PC-3 (cell line): ENCODE results near the gene MYO5B.

Experiments used
- EZH2 ChIP-seq: fragments of 300-600 bp; sonication (generic); IDR thresholded peaks from one replicate; pipeline ENCODE4 v1.6.1; 2017; ENCODE audit warnings: antibody characterized with exemption, mild to moderate bottlenecking, low read length; ENCODE audit not compliant: unreplicated experiment
- EZH2phosphoT487 ChIP-seq: fragments of 300-600 bp; sonication (generic); IDR thresholded peaks from 2 replicates; pipeline ENCODE4 v1.6.1; 2018; ENCODE audit warnings: mild to moderate bottlenecking, antibody characterized with exemption, low read length, borderline replicate concordance
- TF ChIP-seq, protein P1 (sequence below): fragments of 300-600 bp; sonication (generic); conservative IDR thresholded peaks from 2 replicates; pipeline ENCODE4 v1.5.1; 2017; ENCODE audit warnings: antibody characterized with exemption, low read depth, mild to moderate bottlenecking, low read length

DNA sequence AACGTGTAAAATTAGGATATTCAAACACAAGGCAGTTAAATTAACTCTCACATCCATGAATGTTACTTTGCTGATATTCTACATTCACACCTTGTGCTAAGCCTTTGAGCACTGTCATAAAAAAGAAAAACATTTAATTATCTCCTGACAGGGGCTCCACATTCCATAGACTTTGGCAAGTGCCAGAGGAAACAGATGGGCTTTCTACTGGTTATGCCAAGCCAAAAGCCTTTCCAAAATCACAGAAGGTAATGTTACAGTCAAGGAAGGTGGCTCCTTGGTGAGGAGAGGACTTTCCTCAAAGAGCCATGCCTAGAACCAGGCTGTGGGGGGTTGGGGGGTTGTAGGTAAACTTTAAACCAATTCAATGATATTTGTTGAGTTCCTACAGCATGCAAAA lies 12.4 kb downstream of the MYO5B start:
- TF ChIP-seq, protein P1, sequence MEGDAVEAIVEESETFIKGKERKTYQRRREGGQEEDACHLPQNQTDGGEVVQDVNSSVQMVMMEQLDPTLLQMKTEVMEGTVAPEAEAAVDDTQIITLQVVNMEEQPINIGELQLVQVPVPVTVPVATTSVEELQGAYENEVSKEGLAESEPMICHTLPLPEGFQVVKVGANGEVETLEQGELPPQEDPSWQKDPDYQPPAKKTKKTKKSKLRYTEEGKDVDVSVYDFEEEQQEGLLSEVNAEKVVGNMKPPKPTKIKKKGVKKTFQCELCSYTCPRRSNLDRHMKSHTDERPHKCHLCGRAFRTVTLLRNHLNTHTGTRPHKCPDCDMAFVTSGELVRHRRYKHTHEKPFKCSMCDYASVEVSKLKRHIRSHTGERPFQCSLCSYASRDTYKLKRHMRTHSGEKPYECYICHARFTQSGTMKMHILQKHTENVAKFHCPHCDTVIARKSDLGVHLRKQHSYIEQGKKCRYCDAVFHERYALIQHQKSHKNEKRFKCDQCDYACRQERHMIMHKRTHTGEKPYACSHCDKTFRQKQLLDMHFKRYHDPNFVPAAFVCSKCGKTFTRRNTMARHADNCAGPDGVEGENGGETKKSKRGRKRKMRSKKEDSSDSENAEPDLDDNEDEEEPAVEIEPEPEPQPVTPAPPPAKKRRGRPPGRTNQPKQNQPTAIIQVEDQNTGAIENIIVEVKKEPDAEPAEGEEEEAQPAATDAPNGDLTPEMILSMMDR: no peak
- TF ChIP-seq EZH2: no peak
- TF ChIP-seq EZH2phosphoT487: no peak
